Gastroesophageal sphincter (tissue), 4 donors: ENCODE measurements around the gene EFNA3. TPM values are rescaled to one million over a fixed set of nuclear protein-coding genes. Genes with fewer than 3 reads are reported as not detected.

Experiments used
- ATAC-seq: fragments of 150-250 bp; one replicate; pipeline ENCODE4 v1.9.1; 2016; ENCODE audit warnings: mild to moderate bottlenecking, moderate library complexity
- H3K27ac ChIP-seq, 4 donors: fragments of 200-600 bp; sonication (generic) in 3 of 4; 1 replicate in 3 of 4; 2 replicates in 1 of 4; pipeline ENCODE4 v1.5.1; 2016 to 2019
- H3K27me3 ChIP-seq: fragments of 200-600 bp; sonication (generic); one replicate; pipeline ENCODE4 v1.5.1; 2019
- H3K36me3 ChIP-seq, 2 donors: fragments of 200-600 bp; sonication (generic); one replicate each; pipeline ENCODE4 v1.5.1; 2019; ENCODE audit warnings: control low read depth in 1 of 2
- H3K4me1 ChIP-seq, 3 donors: fragments of 200-600 bp; sonication (generic); 1 replicate in 2 of 3; 2 replicates in 1 of 3; pipeline ENCODE4 v1.5.1; 2016 to 2019; ENCODE audit warnings: control low read depth in 2 of 3
- H3K4me3 ChIP-seq, 2 donors: fragments of 200-600 bp; sonication (generic); one replicate each; pipeline ENCODE4 v1.5.1; 2019; ENCODE audit warnings: mild to moderate bottlenecking in 1 of 2, moderate library complexity in 1 of 2
- H3K9me3 ChIP-seq, 3 donors: fragments of 200-600 bp; sonication (generic); one replicate each; pipeline ENCODE4 v1.5.1; 2017 to 2019; ENCODE audit warnings: control low read depth in 2 of 3
- CTCF ChIP-seq, 4 experiments: fragments of 200-600 bp in 2 of 4; fragments of 450-650 bp in 2 of 4; sonication (generic) in 1 of 4; IDR thresholded peaks; one replicate each; pipeline ENCODE4 v1.5.1; 2017 to 2019; ENCODE audit warnings: antibody characterized with exemption in 4 of 4, mild to moderate bottlenecking in 2 of 4, moderate library complexity in 2 of 4
- EP300 ChIP-seq: sonication (generic); formaldehyde crosslinking; IDR thresholded peaks from one replicate; pipeline ENCODE4 v1.6.1; 2017; ENCODE audit warnings: antibody characterized with exemption, mild to moderate bottlenecking
- POLR2A ChIP-seq, 2 donors: fragments of 450-650 bp; IDR thresholded peaks; one replicate each; pipeline ENCODE4 v1.6.1; 2017; ENCODE audit warnings: antibody characterized with exemption in 2 of 2, mild to moderate bottlenecking in 2 of 2, moderate library complexity in 1 of 2
- POLR2AphosphoS5 ChIP-seq: sonication (generic); formaldehyde crosslinking; IDR thresholded peaks from one replicate; pipeline ENCODE4 v1.6.1; 2017; ENCODE audit warnings: antibody characterized with exemption
- WGBS, 2 donors: methylation state at CpG; one replicate each; pipeline ENCODE4 v1.1.5; 2018; ENCODE audit warnings: low coverage in 1 of 2; 5-methylcytosine and 5-hydroxymethylcytosine counted together
- small RNA-seq, 4 donors: library from RNA; depleted of rRNA; stranded (forward); fragments of <200 nt; gene quantifications; one replicate each; pipeline ENCODE3, GENCODE V24; 2016
- total RNA-seq, 4 donors: library from RNA; depleted of rRNA; stranded (reverse); fragments of >200 nt; gene quantifications; one replicate each; pipeline ENCODE4 v1.1.0, GENCODE V29; 2016

The EFNA3 gene
- total RNA-seq, 4 donors from 2014 or later: 0.27 to 0.77 TPM; not detected in 2

GRCh38 chr1:155136748-155137147 lies 58.1 kb downstream of the EFNA3 start:
- no peak for TF ChIP-seq POLR2A (IDR thresholded peaks at IDR 0.05)
- no peak for TF ChIP-seq POLR2AphosphoS5
- TF ChIP-seq EP300: no peak
- no peak for TF ChIP-seq CTCF (IDR thresholded peaks at IDR 0.05)
- Histone ChIP-seq H3K9me3 (no peaks in the 10 kb centered on the region), H3K27me3 (no peaks in the 10 kb centered on the region), H3K4me1 (peaks cover 0 to 83% (median 27%) of the 10 kb centered on the region in 3 donors), H3K27ac (peak overlapping the region; percentile 94 to 99 (median 97)), H3K36me3 (peaks cover 0 to 42% of the 10 kb centered on the region in 2 donors), H3K4me3 (peak overlapping the region; percentile 64 to 72)
- 18 to 53% methylated on average over 5 to 6 of the region's 6 CpGs for WGBS, 2 donors
- ATAC-seq: no peak

Small RNAs within 50 kb of the gene (small RNA-seq; reads per million reads assigned to genes)
- gene RF00019: 0 reads per million in 4 donors

Other genes with a start within 250 kb of the EFNA3 start
- 10 to 100 TPM in 1 of 4 donors, 1 to 10 TPM in 3; 1.8 to 13.7 (median 8.1) TPM for gene KCNN3, start 208.6 kb upstream of the EFNA3 start, total RNA-seq
- gene PMVK, start 142.1 kb upstream of the EFNA3 start, total RNA-seq: 10 to 100 TPM; 15.8 to 21.3 (median 18.2) TPM
- 100 to 1,000 TPM; 205 to 371 (median 283) TPM for gene PBXIP1, start 122.7 kb upstream of the EFNA3 start, total RNA-seq
- gene PYGO2, start 117.1 kb upstream of the EFNA3 start, total RNA-seq: 10 to 100 TPM; 19.1 to 40.1 (median 25.7) TPM
- 100 to 1,000 TPM in 1 of 4 donors, 10 to 100 TPM in 3; 69.1 to 104 (median 90.2) TPM for gene SHC1, start 108.1 kb upstream of the EFNA3 start, total RNA-seq
- 10 to 100 TPM in 3 of 4 donors, 1 to 10 TPM in 1; 7.5 to 24.2 (median 17.6) TPM for gene CKS1B, start 104.2 kb upstream of the EFNA3 start, total RNA-seq
- gene FLAD1, start 95.5 kb upstream of the EFNA3 start, total RNA-seq: 10 to 100 TPM; 12.8 to 23.5 (median 20.7) TPM
- gene LENEP, start 85.3 kb upstream of the EFNA3 start, total RNA-seq: not detected
- 10 to 100 TPM; 45.5 to 63.4 (median 49.5) TPM for gene ZBTB7B, start 76.0 kb upstream of the EFNA3 start, total RNA-seq
- under 1 TPM in 2 of 4 donors, not detected in 2; 0.35 to 0.54 TPM for gene DCST2, start 45.1 kb upstream of the EFNA3 start, total RNA-seq
- not detected for gene DCST1, start 45.0 kb upstream of the EFNA3 start, total RNA-seq
- gene ADAM15, start 27.5 kb upstream of the EFNA3 start, total RNA-seq: 100 to 1,000 TPM in 2 of 4 donors, 10 to 100 TPM in 2; 65.4 to 115 (median 100.0) TPM
- gene EFNA4, start 15.1 kb upstream of the EFNA3 start, total RNA-seq: 1 to 10 TPM in 3 of 4 donors, under 1 TPM in 1; 0.81 to 5.8 (median 2.3) TPM
- gene EFNA1, start 49.0 kb downstream of the EFNA3 start, total RNA-seq: 10 to 100 TPM; 13.1 to 25.8 (median 16.1) TPM
- gene SLC50A1, start 57.0 kb downstream of the EFNA3 start, total RNA-seq: 10 to 100 TPM; 12.5 to 16.8 (median 13.9) TPM
- gene DPM3, start 61.7 kb downstream of the EFNA3 start, total RNA-seq: 100 to 1,000 TPM in 2 of 4 donors, 10 to 100 TPM in 2; 57.9 to 128 (median 87.7) TPM
- gene KRTCAP2, start 94.5 kb downstream of the EFNA3 start, total RNA-seq: 100 to 1,000 TPM in 1 of 4 donors, 10 to 100 TPM in 3; 80.8 to 144 (median 92.3) TPM
- 1 to 10 TPM in 1 of 4 donors, under 1 TPM in 2, not detected in 1; 0.35 to 1.9 (median 0.40) TPM for gene TRIM46, start 95.0 kb downstream of the EFNA3 start, total RNA-seq
- gene THBS3, start 129.1 kb downstream of the EFNA3 start, total RNA-seq: 10 to 100 TPM; 17.9 to 25.6 (median 20.1) TPM
- 10 to 100 TPM; 28.3 to 36.0 (median 32.6) TPM for gene MTX1, start 129.9 kb downstream of the EFNA3 start, total RNA-seq
- gene ENTREP3, start 176.6 kb downstream of the EFNA3 start, total RNA-seq: 10 to 100 TPM; 11.4 to 35.3 (median 22.1) TPM
- gene SCAMP3, start 183.5 kb downstream of the EFNA3 start, total RNA-seq: 10 to 100 TPM; 28.1 to 44.4 (median 36.8) TPM
- gene CLK2, start 194.7 kb downstream of the EFNA3 start, total RNA-seq: 10 to 100 TPM; 14.4 to 51.4 (median 32.9) TPM
- gene HCN3, start 198.6 kb downstream of the EFNA3 start, total RNA-seq: 1 to 10 TPM in 3 of 4 donors, under 1 TPM in 1; 0.47 to 2.2 (median 1.6) TPM
- not detected for gene PKLR, start 222.6 kb downstream of the EFNA3 start, total RNA-seq
- gene FDPS, start 230.0 kb downstream of the EFNA3 start, total RNA-seq: 100 to 1,000 TPM in 1 of 4 donors, 10 to 100 TPM in 3; 71.2 to 125 (median 81.0) TPM
- gene RUSC1, start 242.1 kb downstream of the EFNA3 start, total RNA-seq: 10 to 100 TPM; 10.8 to 34.2 (median 24.4) TPM